ENCODE measurements around the gene ABHD15. TPM values are rescaled to one million over a fixed set of nuclear protein-coding genes. Genes with fewer than 3 reads are reported as not detected.
"Not testable (repeated sequence)": the region's sequence is repeated elsewhere in the genome, so short reads cannot be mapped to it uniquely, and the experiment has no call there.

ABHD15 gene
- total RNA-seq, 1 donor from 2014 or later, result 13.3 TPM

DNA sequence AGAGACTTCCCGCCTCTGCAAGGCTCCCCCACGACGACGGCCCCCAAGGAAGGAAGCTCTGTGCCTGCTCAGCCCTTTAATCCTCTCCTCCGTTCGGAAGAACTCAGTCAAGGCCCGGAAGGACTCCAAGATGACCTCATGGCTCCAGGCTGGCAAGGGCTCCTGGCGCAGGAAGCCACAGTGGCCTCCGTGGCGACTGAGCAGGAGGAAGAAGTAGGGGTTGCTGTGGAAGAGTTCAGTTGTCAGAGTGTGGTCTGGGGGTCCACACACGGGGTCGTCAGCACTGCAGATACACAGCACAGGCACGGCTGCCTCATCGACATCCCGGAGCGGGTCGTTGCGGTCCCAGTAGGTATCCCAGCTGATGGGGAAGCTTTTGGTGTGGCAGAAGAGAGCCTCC is 4.2 kb downstream of the ABHD15 start:
- intact Hi-C loops (cut with DNase I), result no loop called here
- Histone ChIP-seq H3K27ac (no peak overlapping the region), H3K4me3 (no peak overlapping the region), H3K4me1 (peaks cover 11% of the 10 kb centered on the region), H3K27me3 (no peaks in the 10 kb centered on the region), H3K9me3 (no peaks in the 10 kb centered on the region), H3K36me3 (peaks cover 0 to 8% of the 10 kb centered on the region in 2 donors)
- TF ChIP-seq CTCF (IDR thresholded peaks at IDR 0.05) (no peak), POLR2AphosphoS5 (IDR thresholded peaks at IDR 0.05; ENCODE audit: insufficient read depth in 1 of 2, low read depth in 1 of 2) (no peak), POLR2A (IDR thresholded peaks at IDR 0.05) (no peak)
- no peak for DNase-seq (ENCODE audit: extremely low spot score in 2 of 2)

- H3K9me3 ChIP-seq, result no peaks in the 10 kb centered on the region
- intact Hi-C loops (cut with DNase I), result no loop called here
- TF ChIP-seq POLR2AphosphoS5 (IDR thresholded peaks at IDR 0.05; ENCODE audit: insufficient read depth in 1 of 2, low read depth in 1 of 2), result no peak
- H3K27ac ChIP-seq, result no peak overlapping the region
- no peak overlapping the region for H3K4me3 ChIP-seq
- H3K27me3 ChIP-seq, result no peaks in the 10 kb centered on the region
- H3K4me1 ChIP-seq, result peaks cover 11% of the 10 kb centered on the region
- peaks cover 0 to 8% of the 10 kb centered on the region in 2 donors for H3K36me3 ChIP-seq
- no peak for DNase-seq (ENCODE audit: extremely low spot score in 2 of 2)
Observed at GRCh38 chr17:29561554-29562517, 5.0 kb downstream of the ABHD15 start.

DNA sequence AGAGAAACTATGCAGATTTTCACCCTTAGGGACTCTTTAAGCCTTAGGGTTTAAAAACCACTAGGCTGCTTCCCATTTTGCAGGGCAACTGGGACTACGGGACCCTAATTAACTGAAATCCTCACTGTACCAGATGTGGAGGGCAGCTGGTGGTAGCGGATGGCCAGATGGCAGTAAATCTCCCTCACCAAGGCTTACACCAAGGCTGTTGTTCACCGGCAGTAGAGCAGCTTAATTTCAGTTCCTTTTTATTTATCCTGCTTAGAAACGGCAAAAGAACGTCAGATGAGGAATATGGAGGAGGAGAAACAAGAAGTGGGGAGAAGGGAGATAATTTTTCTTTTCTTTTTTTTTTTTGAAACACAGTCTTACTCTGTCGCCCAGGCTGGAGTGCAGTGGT is 6.5 kb downstream of the ABHD15 start:
- Histone ChIP-seq H3K9me3 (no peaks in the 10 kb centered on the region), H3K36me3 (peaks cover 0 to 8% of the 10 kb centered on the region in 2 donors), H3K4me1 (peaks cover under 1% of the 10 kb centered on the region), H3K27me3 (no peaks in the 10 kb centered on the region), H3K27ac (no peak overlapping the region), H3K4me3 (no peak overlapping the region)
- intact Hi-C loops (cut with DNase I), result no loop called here
- DNase-seq (ENCODE audit: extremely low spot score in 2 of 2), result no peak
- TF ChIP-seq CTCF (IDR thresholded peaks at IDR 0.05) (no peak), POLR2A (IDR thresholded peaks at IDR 0.05) (no peak), POLR2AphosphoS5 (IDR thresholded peaks at IDR 0.05; ENCODE audit: insufficient read depth in 1 of 2, low read depth in 1 of 2) (no peak)

DNA sequence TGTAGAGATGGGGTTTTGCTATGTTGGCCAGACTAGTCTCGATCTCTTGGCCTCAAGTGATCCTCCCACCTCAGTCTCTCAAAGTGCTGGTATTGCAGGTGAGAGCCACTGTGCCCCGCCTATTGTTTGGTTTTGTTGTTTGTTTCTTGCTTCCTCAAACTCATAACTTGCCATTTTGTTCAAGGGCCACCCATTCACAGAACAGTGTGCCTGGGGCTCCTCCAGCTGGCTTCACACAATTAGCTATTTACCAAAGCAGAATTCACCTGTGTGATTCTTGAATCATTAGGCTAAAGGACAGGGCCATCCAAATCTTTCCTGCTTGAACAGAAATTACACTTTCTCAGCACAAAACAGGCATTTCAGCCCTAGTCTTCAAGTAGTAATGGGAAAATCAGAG is 7.2 kb downstream of the ABHD15 start:
- H3K9me3 ChIP-seq, result no peaks in the 10 kb centered on the region
- H3K4me1 ChIP-seq, result no peaks in the 10 kb centered on the region
- H3K27me3 ChIP-seq, result no peaks in the 10 kb centered on the region
- intact Hi-C loops (cut with DNase I), result no loop called here
- peaks cover 0 to 8% of the 10 kb centered on the region in 2 donors for H3K36me3 ChIP-seq
- no peak for DNase-seq (ENCODE audit: extremely low spot score in 2 of 2)
- no peak overlapping the region for H3K4me3 ChIP-seq
- no peak overlapping the region for H3K27ac ChIP-seq
- TF ChIP-seq POLR2A (IDR thresholded peaks at IDR 0.05) (no peak), CTCF (IDR thresholded peaks at IDR 0.05) (no peak), POLR2AphosphoS5 (IDR thresholded peaks at IDR 0.05; ENCODE audit: insufficient read depth in 1 of 2, low read depth in 1 of 2) (no peak)

DNA sequence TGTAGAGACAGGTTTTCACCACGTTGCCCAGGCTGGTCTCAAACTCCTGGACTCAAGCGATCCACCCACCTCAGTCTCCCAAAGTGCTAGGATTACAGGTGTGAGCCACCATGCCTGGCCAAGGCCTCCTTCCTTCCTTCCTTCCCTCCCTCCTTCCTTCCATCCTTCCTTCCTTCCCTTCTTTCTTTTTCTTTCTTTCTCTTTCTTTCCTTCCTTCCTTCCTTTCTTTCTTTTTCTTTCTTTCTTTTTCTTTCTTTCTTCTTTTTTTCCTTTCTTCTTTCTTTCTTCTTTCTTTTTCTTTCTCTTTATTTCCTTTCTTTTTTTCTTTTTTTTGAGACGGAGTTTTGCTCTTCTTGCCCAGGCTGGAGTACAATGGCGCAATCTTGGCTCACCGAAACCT is 8.7 kb downstream of the ABHD15 start:
- H3K9me3 ChIP-seq; H3K36me3 ChIP-seq; H3K27me3 ChIP-seq; DNase-seq (ENCODE audit: extremely low spot score in 2 of 2); H3K27ac ChIP-seq; H3K4me3 ChIP-seq; H3K4me1 ChIP-seq; intact Hi-C loops (cut with DNase I): not testable (repeated sequence)

DNA sequence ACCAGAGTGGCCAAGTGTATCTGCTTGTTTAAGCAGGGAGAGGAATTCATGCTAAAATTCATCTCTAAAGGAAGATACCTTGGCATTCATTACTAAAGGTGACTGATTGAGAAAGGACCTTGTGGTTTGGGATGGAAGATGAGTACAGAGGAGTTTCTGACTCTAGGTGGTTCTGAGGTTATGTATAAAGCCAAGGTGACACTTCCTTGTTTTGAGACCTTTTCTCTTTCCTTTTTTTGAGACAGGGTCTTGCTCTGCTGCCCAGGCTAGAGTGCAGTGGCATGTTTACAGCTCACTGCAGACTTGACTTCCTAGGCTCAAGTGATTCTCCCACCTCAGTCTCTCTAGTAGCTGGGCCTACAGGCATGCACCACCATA is 9.1 kb downstream of the ABHD15 start:
- Histone ChIP-seq H3K36me3 (peaks cover 0 to 8% of the 10 kb centered on the region in 2 donors), H3K27ac (no peak overlapping the region), H3K4me3 (no peak overlapping the region), H3K4me1 (no peaks in the 10 kb centered on the region), H3K9me3 (no peaks in the 10 kb centered on the region), H3K27me3 (no peaks in the 10 kb centered on the region)
- no peak for DNase-seq (ENCODE audit: extremely low spot score in 2 of 2)
- intact Hi-C loops (cut with DNase I), result no loop called here
- no peak for TF ChIP-seq POLR2AphosphoS5 (IDR thresholded peaks at IDR 0.05; ENCODE audit: insufficient read depth in 1 of 2, low read depth in 1 of 2)
- TF ChIP-seq CTCF (IDR thresholded peaks at IDR 0.05), result no peak
- TF ChIP-seq POLR2A (IDR thresholded peaks at IDR 0.05), result no peak
